ENCODE data around the gene RASAL2.

DNA sequence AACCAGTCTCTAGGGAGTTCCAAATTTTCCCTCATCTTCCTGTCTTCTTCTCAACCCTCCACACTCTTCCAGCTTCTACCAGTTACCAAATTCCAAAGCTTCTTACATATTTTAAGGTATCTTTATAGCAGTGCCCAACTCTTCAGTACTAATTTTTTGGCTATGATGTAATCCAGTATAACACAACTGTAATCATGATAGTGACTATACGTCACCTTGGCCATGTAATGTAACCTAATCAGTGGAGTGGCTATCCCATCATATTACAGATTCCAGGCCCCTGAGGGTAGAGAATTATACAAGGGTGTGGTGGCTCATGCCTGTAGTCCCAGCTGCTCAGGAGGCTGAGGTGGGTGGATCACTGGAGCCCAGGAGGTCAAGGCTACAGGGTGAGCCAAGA lies 259.6 kb downstream of the RASAL2 start:
- TF ChIP-seq EZH2phosphoT487 (IDR thresholded peaks at IDR 0.05; ENCODE audit: low read depth) (no peak), CTCF (IDR thresholded peaks at IDR 0.05; ENCODE audit: low read depth, low read length) (no peak)
